ENCODE data around the gene SARDH. TPM values are rescaled to one million over a fixed set of nuclear protein-coding genes. Genes with fewer than 3 reads are reported as not detected.

Gene SARDH
- total RNA-seq, 1 donor from 2014 or later = 1.8 TPM

- Histone ChIP-seq H3K36me3 (ENCODE audit: control insufficient read depth, insufficient read depth, low read length) (no peaks in the 10 kb centered on the region), H3K27me3 (ENCODE audit: control insufficient read depth, insufficient read depth, low read length) (peaks cover 42% of the 10 kb centered on the region), H3K4me3 (ENCODE audit: low read depth, low read length) (no peak overlapping the region)
- DNase-seq (ENCODE audit: low read depth) = no peak
- TF ChIP-seq CTCF (IDR thresholded peaks at IDR 0.05; ENCODE audit: insufficient read depth, low read length, poor library complexity, severe bottlenecking) = no peak
Observed at GRCh38 chr9:133738640-133739225, 581 bp upstream of the SARDH start.

- no peak for DNase-seq (ENCODE audit: low read depth)
- TF ChIP-seq CTCF (IDR thresholded peaks at IDR 0.05; ENCODE audit: insufficient read depth, low read length, poor library complexity, severe bottlenecking) = no peak
- no peaks in the 10 kb centered on the region for H3K36me3 ChIP-seq (ENCODE audit: control insufficient read depth, insufficient read depth, low read length)
- no peak overlapping the region for H3K4me3 ChIP-seq (ENCODE audit: low read depth, low read length)
- peaks cover 45% of the 10 kb centered on the region for H3K27me3 ChIP-seq (ENCODE audit: control insufficient read depth, insufficient read depth, low read length)
Observed at GRCh38 chr9:133737071-133737773, 930 bp downstream of the SARDH start.

- no peak overlapping the region for H3K4me3 ChIP-seq (ENCODE audit: low read depth, low read length)
- DNase-seq (ENCODE audit: low read depth) = no peak
- H3K27me3 ChIP-seq (ENCODE audit: control insufficient read depth, insufficient read depth, low read length) = peaks cover 43% of the 10 kb centered on the region
- no peak for TF ChIP-seq CTCF (IDR thresholded peaks at IDR 0.05; ENCODE audit: insufficient read depth, low read length, poor library complexity, severe bottlenecking)
- H3K36me3 ChIP-seq (ENCODE audit: control insufficient read depth, insufficient read depth, low read length) = no peaks in the 10 kb centered on the region
Observed at GRCh38 chr9:133735931-133736330, 2.2 kb downstream of the SARDH start.

GRCh38 chr9:133735415-133735775, 2.8 kb downstream of the SARDH start:
- H3K27me3 ChIP-seq (ENCODE audit: control insufficient read depth, insufficient read depth, low read length) = peaks cover 43% of the 10 kb centered on the region
- H3K4me3 ChIP-seq (ENCODE audit: low read depth, low read length) = no peak overlapping the region
- DNase-seq (ENCODE audit: low read depth) = no peak
- TF ChIP-seq CTCF (IDR thresholded peaks at IDR 0.05; ENCODE audit: insufficient read depth, low read length, poor library complexity, severe bottlenecking) = no peak
- H3K36me3 ChIP-seq (ENCODE audit: control insufficient read depth, insufficient read depth, low read length) = no peaks in the 10 kb centered on the region

GRCh38 chr9:133734590-133735414, 3.4 kb downstream of the SARDH start:
- Histone ChIP-seq H3K4me3 (ENCODE audit: low read depth, low read length) (no peak overlapping the region), H3K27me3 (ENCODE audit: control insufficient read depth, insufficient read depth, low read length) (peaks cover 41% of the 10 kb centered on the region), H3K36me3 (ENCODE audit: control insufficient read depth, insufficient read depth, low read length) (no peaks in the 10 kb centered on the region)
- no peak for TF ChIP-seq CTCF (IDR thresholded peaks at IDR 0.05; ENCODE audit: insufficient read depth, low read length, poor library complexity, severe bottlenecking)
- no peak for DNase-seq (ENCODE audit: low read depth)

Measured in kidney epithelial cell (primary cell).